WERI-Rb-1 (cell line): Measurements from ENCODE around the gene DNAH11.

Experiments
- DNase-seq: peaks from one replicate; pipeline ENCODE4 v3.0.0-alpha.2; 2020
- H3K27ac ChIP-seq: fragments of 250-450 bp; sonication (Bioruptor Pico); 2 replicates; pipeline ENCODE4 v1.5.1; 2020; ENCODE audit warnings: mild to moderate bottlenecking, moderate library complexity
- H3K27me3 ChIP-seq: fragments of 250-450 bp; sonication (Bioruptor Pico); 2 replicates; pipeline ENCODE4 v1.5.1; 2021; ENCODE audit warnings: mild to moderate bottlenecking, low read depth, moderate library complexity; ENCODE audit not compliant: insufficient read depth, severe bottlenecking
- H3K36me3 ChIP-seq: fragments of 250-450 bp; sonication (Bioruptor Pico); 2 replicates; pipeline ENCODE4 v1.5.1; 2020; ENCODE audit warnings: mild to moderate bottlenecking, moderate library complexity
- H3K4me3 ChIP-seq: 2 replicates; pipeline ENCODE4 v1.5.1; 2011; ENCODE audit warnings: low read depth, mild to moderate bottlenecking, control low read depth, low read length
- H3K9me3 ChIP-seq: fragments of 250-450 bp; sonication (Bioruptor Pico); 2 replicates; pipeline ENCODE4 v1.5.1; 2021; ENCODE audit warnings: mild to moderate bottlenecking, moderate library complexity; ENCODE audit not compliant: severe bottlenecking
- TF ChIP-seq, protein P1 (sequence below): IDR thresholded peaks from 2 replicates; pipeline ENCODE4 v1.5.1; 2011; ENCODE audit warnings: low read depth, mild to moderate bottlenecking, control low read depth, inconsistent platforms, low read length

The DNAH11 gene

DNA sequence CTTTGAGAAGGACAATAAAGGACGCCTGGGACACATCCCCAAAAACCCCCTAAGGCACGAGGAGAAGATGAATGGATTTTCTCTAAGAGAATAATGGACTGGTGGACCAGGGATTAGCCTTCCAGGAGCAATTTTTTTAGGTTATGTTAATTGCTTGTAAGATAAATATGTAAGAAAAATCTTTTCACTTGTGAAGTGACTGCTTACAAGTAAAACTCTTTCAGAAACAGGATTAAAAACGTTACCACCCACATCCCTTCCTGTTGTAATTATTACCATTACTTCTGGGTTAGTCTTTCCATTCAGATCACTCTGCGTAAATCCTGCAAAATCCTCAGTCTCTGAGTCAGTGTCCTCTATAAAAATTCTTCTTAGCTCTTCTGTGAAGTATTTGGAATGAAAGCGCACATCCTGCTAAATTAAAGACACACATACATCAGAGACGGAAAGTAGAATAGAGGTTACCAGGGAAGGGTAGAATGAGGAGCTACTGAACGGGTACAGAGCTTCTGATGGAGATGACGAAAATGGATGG, 368.6 kb downstream of the DNAH11 start:
- Histone ChIP-seq H3K27ac (no peak overlapping the region), H3K36me3 (peaks cover 29% of the 10 kb centered on the region), H3K9me3 (no peaks in the 10 kb centered on the region), H3K27me3 (no peaks in the 10 kb centered on the region), H3K4me3 (no peak overlapping the region)
- no peak for DNase-seq
- TF ChIP-seq, protein P1, sequence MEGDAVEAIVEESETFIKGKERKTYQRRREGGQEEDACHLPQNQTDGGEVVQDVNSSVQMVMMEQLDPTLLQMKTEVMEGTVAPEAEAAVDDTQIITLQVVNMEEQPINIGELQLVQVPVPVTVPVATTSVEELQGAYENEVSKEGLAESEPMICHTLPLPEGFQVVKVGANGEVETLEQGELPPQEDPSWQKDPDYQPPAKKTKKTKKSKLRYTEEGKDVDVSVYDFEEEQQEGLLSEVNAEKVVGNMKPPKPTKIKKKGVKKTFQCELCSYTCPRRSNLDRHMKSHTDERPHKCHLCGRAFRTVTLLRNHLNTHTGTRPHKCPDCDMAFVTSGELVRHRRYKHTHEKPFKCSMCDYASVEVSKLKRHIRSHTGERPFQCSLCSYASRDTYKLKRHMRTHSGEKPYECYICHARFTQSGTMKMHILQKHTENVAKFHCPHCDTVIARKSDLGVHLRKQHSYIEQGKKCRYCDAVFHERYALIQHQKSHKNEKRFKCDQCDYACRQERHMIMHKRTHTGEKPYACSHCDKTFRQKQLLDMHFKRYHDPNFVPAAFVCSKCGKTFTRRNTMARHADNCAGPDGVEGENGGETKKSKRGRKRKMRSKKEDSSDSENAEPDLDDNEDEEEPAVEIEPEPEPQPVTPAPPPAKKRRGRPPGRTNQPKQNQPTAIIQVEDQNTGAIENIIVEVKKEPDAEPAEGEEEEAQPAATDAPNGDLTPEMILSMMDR, result no peak

DNA sequence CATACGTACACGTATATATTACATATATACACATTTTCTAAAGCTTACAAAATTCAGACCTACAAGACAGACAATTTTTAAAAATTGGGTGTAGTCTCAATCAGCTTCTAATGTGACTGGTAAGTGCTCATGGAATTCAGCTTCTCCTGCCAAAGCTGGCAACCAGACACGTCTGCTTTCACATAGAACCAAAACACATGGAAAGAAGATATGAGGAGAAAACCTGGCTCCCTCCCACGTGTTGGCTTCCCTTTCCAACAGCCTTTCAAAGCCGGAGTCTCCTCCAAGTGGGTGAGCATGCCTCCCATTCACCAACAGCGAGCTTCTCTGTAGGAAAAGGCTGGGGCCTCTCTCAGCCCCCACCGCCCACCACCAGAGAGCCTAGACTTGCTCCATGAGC, 369.5 kb downstream of the DNAH11 start:
- Histone ChIP-seq H3K27ac (no peak overlapping the region), H3K27me3 (no peaks in the 10 kb centered on the region), H3K36me3 (peaks cover 23% of the 10 kb centered on the region), H3K4me3 (no peak overlapping the region), H3K9me3 (no peaks in the 10 kb centered on the region)
- TF ChIP-seq, protein P1, result no peak
- DNase-seq, result no peak

DNA sequence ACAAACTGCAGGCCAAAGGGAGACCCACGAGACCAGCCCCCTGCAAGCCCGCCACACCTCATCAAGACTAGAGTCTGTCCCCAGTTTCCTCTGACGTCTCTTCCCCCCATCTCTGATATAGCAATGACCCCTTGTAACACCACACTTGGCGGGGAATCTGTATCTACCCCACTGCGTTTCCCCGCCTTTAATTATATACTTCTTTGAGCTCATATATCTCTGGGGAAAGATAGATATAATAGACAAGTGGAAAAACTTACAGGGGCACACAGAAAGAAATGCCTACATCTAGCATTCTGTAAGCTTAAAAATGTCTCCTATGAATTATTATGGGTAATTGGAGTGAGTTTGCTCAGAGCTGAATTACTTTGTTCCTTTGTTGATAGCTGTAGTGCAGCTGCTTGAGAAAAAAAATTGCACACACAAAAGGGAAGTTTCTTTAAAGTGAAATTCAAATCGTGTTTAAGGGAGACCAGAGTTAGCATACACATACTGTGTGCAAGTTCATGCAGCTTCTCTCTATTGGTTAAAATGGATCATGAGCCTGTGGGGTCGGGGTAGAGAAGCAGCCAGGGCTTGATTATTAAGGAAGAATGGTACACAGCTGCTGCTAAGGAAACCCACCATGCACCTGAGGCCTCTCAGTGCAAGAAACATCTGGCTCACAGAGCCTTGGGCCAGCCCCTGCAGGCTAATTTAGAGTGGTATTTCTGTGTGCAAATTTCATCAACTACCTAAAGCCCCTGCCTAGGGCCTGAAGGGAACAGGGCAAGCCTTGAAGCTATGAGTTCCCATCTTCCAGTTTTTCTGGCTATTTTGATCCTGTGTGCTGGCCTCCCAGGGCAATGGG, 370.3 kb downstream of the DNAH11 start:
- H3K4me3 ChIP-seq, result no peak overlapping the region
- no peak for DNase-seq
- TF ChIP-seq, protein P1, result no peak
- no peaks in the 10 kb centered on the region for H3K27me3 ChIP-seq
- H3K27ac ChIP-seq, result no peak overlapping the region
- no peaks in the 10 kb centered on the region for H3K9me3 ChIP-seq
- H3K36me3 ChIP-seq, result peaks cover 15% of the 10 kb centered on the region

DNA sequence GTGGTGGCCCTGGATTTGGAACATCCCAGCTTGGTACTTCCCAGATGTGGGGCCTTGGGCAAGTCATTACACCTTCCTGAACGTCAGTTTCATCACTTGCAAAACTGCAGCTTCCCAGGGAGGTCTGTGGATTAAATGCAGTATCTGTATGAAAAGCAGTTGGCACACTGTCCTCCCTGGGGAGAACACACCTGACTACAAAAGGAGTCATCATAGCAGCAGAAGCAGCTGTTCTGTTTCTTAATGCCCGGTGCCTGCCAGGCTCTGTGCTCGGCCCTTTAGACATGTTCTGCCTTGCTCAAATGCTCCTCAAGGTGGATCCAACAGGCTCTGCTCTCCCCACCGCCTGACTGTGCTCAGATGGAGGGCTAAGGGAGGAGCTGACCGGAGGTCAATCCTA, 371.8 kb downstream of the DNAH11 start:
- Histone ChIP-seq H3K27ac (no peak overlapping the region), H3K36me3 (peaks cover 15% of the 10 kb centered on the region), H3K9me3 (no peaks in the 10 kb centered on the region), H3K4me3 (no peak overlapping the region), H3K27me3 (no peaks in the 10 kb centered on the region)
- TF ChIP-seq, protein P1, result no peak
- no peak for DNase-seq

DNA sequence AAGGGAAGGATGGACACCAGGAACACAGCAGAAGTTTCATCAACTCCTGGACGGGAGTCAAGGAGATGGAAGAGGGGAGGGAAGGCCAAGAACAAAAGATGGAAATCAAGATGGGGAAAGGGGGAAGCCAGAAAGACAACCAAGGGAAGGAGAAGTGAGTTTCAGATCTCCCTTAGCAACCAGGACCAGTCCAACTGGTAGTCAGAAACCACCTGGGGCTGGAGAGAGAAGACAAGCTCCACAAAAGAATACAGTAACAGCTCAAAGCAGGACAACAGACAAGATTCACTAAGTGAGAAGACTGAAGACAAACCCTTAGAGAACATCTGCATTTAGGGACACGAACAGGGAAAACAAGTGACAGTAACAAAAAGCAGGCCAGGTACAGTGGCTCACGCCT, 372.3 kb downstream of the DNAH11 start:
- H3K27me3 ChIP-seq, result no peaks in the 10 kb centered on the region
- H3K36me3 ChIP-seq, result peaks cover 15% of the 10 kb centered on the region
- no peaks in the 10 kb centered on the region for H3K9me3 ChIP-seq
- H3K4me3 ChIP-seq, result no peak overlapping the region
- no peak for DNase-seq
- TF ChIP-seq, protein P1, result no peak
- H3K27ac ChIP-seq, result no peak overlapping the region
